ENCODE results near the gene GPR85.
"Not testable (repeated sequence)": the region's sequence is repeated elsewhere in the genome, so short reads cannot be mapped to it uniquely, and the experiment has no call there.

Gene GPR85, protein sequence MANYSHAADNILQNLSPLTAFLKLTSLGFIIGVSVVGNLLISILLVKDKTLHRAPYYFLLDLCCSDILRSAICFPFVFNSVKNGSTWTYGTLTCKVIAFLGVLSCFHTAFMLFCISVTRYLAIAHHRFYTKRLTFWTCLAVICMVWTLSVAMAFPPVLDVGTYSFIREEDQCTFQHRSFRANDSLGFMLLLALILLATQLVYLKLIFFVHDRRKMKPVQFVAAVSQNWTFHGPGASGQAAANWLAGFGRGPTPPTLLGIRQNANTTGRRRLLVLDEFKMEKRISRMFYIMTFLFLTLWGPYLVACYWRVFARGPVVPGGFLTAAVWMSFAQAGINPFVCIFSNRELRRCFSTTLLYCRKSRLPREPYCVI

DNA sequence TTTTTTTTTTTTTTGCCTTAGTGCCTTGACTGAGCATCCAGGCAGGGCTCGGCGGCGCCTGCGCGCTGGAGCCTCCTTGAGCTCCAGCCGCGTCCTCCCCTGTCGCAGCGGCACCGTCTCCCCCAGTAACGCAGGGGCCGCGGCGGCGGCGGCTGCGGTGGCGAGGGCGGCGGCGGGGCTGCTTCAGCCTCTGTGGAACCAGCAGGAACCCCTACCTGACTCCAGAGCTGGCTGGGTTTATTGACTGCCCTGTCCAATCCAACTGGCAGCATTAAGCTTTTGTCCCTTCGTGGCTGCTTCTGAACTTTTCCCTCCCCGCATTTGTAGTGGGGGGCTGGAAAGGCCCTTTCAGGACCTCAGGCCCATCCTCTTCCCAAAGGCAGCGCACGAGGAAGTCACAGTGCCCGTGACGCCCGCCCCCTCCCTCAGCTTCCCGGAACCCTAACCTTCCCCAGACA lies at the start of gene GPR85:
GPR85 (minus strand) TSS at position 397 of the 458 bp plus-strand sequence. CDS start 2,106 bp downstream, outside the sequence.
- in situ Hi-C loops (cut with MboI; ENCODE audit: low sequenced_read_pairs): no loop called here

DNA sequence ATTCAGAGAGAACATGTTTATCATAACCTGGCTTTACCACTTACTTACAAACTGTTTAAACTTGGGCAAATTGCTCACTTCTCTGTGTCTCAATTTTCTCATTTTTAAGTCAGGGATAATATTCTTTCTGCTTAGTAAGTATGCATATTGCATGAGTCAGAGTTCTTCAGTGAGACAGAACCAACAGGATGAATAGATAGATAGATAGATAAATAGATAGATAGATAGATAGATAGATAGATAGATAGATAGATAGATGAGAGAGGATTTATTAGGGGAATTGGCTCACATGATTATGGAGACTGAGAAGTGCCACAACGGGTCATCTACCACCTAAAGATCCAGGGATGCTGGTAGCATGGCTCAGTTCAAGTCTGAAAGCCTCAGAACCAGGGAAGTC lies 47.4 kb upstream of the GPR85 start:
- in situ Hi-C loops (cut with MboI; ENCODE audit: low sequenced_read_pairs): no loop called here

DNA sequence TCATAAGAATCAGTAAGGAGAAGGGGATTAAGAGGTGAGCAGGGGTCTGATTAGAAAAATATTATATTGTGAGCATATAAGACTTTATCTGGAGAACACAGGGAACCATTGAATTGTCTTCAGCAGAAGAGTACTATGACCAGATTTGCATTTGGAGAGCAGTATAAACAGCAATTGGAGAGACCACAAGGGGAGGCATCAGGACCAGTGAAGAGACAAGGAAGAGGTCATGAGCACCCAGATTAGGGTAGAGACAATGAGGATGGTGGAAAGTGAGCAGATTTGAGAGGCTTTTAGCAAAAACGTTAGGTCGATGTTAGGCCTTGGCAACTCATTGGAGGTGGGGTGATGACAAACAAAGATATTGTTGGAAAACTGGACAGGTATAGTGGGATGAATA lies 44.7 kb upstream of the GPR85 start:
- in situ Hi-C loops (cut with MboI; ENCODE audit: low sequenced_read_pairs): no loop called here

DNA sequence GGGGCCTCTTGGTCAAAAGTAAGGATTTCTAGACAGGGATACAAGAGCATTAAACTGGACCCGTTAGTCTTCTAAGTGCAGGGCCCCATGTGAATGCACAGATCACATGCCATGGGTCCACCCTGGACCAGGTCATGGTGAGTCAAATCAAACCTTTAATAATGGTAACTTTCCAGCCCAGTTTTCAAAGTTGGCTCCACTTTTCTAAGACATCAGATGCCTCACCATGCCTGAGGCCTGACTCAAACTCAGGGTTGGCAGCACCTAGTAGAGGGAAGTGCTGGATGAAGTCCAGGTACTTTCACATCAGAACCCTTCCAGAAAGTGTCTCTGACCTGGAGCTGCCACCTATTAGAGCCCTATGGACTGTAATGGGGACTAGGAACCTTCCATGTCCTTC lies 41.4 kb upstream of the GPR85 start:
- in situ Hi-C loops (cut with MboI; ENCODE audit: low sequenced_read_pairs): no loop called here

DNA sequence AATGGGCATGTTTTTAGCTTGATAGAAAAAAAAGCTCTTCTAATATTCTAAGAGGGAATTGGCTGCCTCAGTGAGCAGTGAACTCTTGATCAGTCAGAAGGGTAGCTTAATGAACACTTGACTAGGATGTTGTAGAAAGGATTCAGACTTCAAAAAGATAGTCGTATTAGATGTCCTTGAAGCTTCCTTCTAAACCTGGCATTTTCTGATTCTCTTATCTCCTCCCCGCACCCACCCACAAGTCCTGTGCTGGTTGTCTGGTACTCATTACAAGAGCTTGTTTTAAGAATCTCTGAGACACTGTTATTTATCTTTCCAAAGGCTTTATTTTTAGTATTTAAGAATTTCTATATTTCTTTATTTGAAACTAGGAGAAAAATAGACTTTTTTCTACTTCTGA lies 39.1 kb upstream of the GPR85 start:
- in situ Hi-C loops (cut with MboI; ENCODE audit: low sequenced_read_pairs): no loop called here

DNA sequence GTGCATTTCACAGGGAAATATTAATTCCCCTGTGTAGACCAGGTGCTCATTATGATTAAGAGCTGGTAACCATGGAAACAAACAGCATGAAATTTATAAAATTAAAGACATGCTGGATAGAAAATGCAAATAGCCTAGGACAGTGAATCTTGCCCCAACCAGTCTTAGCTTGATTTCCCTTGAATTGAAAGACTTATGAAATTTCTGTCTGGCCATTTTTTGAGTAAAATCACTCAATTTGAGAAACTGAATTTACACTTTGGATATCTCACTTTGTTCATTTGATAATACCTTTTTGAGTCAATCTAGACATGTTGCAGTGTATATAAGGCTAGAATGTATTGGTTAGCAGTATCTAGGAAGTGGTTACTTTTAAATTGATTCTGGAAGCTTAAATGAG lies 36.1 kb upstream of the GPR85 start:
- in situ Hi-C loops (cut with MboI; ENCODE audit: low sequenced_read_pairs): no loop called here

DNA sequence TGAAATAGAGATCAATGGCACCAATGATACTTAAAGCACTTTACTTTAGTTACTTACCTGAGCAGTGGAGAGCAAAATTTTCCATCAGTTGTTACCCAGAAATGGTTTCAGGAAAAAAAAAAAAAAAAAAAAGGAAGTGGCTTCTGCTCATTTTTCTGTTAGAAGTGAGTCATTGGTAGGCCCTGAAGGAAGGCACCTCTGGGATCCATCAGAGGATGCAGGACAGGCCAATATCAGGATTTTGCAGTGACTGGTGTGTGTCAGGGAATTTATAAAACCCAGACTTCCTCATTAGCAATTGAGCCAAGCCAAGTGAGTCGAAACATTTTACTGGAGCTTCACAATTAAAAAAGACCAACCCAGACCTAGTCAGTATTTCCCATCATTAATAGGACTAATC lies 34.0 kb upstream of the GPR85 start:
- in situ Hi-C loops (cut with MboI; ENCODE audit: low sequenced_read_pairs): no loop called here

DNA sequence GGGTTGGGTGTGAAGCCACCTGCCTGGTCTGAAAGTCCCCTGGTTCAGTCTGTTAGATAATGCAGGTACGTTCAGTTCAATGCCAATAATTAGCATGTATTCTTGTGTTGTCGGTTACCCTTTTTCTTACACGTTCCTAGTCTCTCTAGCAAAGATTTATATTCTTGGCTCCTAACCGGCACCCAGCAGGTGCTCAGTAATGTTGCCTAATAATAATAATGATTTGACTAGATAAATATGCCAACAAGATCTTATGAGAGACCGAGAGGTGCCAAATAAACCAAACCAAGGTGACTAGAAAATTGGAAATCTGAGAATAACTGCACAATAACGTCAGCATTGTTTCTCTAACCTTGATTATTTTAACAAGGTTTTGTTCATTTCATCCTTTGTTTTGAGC lies 32.8 kb upstream of the GPR85 start:
- in situ Hi-C loops (cut with MboI; ENCODE audit: low sequenced_read_pairs): no loop called here

DNA sequence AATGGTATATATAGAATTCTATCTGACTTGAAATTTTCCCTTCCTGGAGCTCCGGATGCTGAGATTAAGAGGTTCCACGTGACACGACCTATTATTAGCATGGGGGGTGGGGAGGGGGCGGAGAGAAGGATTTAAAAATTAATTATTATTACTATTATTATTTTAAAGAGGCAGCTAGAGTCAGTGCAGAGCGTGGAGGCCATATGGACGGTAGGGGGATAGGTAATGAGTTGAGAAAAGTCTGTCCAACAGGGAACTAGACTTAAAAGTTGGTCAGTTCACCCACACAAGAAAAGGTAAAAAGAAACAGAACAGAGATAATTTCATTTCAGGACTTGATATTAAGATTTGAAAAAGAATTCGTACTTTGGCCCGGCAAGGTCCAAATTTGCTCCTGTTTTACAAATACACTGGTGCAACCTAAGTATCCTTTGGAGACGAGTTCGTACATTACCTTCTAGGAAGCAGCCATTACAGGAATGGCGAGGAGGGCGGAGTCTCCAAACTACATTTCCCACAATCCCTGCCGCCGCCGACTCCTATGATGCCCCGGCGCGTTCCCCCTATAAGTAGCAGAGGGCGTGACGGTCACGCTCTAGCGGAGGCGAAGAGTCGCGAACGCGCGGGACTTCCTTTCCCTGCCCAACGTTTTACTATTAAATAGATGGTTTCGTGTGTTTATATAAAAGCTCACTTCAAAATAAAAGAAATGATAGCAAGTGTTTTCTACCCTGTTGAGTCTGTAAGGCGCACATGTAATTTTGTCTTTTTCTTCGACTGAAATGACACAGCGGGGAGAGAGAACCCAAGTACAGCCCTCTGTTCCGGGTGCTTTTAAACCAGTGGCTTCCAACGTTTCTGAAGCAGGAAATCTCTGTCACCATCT lies 31.7 kb upstream of the GPR85 start, which contains the start of gene SMIM30:
SMIM30 (minus strand) TSS at position 481 of the 886 bp plus-strand sequence. CDS start 976 bp downstream, outside the sequence.
- in situ Hi-C loops (cut with MboI; ENCODE audit: low sequenced_read_pairs): no loop called here

DNA sequence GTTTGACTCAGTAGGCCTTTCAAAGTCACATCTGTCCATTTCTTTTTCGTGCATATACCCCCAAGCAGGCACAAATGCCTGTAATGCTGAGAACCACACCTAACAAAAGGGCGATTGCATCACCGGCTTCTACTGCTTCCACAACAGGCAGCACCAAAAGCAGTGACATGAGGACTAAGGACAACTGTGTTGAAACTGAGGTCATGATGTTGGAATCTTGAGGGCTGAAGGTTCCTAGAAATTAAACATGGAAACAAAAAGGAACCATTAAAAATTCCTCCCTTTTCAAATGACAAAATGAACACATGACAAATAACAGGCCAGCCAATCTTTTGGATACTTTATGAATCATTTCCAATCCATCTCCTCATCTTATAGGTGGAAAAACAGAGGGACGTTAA lies 30.7 kb upstream of the GPR85 start:
- in situ Hi-C loops (cut with MboI; ENCODE audit: low sequenced_read_pairs): not testable (repeated sequence)

DNA sequence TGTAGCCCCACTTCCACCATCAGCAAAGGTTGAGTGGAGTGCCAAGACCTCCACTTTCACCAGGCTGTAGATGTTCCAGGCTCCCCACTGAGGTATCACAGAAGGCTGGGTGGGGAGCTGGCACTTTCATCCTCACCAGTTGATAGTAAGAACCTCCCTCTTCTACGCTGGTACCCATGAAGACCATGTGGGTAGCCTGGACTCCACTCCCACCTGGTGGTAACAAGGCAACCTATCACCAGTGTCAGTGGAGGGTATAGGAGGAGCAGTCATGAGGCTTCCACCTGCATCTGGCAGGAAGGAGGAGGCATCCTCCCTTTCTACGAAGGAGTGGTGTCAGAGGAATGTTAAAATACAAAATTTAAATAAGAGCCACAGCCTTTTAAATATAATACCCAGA lies 27.3 kb upstream of the GPR85 start:
- in situ Hi-C loops (cut with MboI; ENCODE audit: low sequenced_read_pairs): no loop called here

DNA sequence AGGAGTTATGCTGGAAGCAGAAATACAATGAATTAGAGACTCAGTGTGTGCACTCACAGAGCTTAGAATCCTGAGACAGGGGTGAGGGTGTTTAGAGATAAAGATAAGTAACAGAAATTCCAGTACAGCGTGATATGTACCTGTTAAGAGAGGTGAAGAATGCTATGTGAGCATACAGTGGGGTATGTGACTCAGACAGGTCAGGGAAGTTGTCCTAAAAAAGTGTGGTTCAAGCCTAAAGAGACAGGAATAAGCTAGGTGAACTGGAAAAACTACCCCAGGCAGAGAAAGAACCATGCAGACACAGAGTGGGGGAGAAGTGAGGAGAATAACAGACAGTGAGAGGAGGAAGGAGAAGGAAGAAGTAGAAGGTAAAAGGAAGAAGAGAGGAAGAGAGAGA lies 23.1 kb upstream of the GPR85 start:
- in situ Hi-C loops (cut with MboI; ENCODE audit: low sequenced_read_pairs): no loop called here

DNA sequence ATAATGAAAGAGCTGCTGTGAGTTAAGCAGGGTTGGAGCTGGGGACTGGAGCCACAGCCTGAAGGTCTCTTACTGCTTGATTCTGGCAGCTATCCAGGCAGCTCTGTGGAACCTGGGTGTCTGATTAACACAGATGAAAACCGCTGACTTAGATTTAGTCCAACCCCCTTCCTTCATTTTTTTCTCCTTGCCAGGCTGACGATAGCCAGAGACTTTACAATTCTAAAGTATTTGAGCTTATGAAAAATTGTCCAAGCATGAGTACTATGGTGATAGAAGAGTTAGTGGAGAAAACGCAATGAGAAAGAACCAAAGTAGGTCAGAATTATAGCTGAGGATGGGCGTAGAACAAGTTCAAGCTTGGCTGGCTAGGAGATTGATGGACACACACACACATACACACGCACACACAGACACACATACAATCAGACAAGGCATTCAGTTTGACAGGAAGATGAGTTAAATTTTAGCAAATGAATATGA lies 13.5 kb upstream of the GPR85 start:
- in situ Hi-C loops (cut with MboI; ENCODE audit: low sequenced_read_pairs): no loop called here

DNA sequence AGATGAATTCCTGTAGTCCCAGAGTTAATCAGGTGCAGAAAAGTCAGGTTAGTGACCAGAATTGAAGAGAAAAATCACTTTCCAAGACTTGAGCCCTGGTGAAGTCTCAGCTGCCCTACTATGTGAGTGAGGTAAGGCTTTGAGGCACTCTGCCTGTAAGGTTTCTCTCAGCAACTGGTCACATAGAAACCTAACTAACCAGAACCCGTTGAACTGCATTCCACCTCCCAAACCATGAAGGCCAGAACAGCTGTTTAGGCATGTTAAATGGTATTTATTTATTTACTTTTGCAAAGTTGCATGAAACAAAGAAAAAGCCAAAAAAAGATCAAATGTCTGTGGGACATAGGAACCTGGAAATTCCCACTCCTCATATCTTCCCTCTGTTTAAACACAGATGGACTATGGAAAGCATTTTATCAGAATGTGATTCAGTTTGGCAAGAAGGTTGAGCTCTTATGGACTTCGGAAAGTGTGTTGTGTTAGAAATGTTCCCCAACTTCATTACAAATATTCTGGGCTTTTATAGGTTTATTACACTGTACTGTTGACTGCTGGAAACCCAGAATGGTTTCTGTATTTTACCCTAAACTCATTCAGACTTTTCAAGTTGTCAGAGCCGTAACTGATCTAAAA lies 12.8 kb upstream of the GPR85 start:
- in situ Hi-C loops (cut with MboI; ENCODE audit: low sequenced_read_pairs): no loop called here

DNA sequence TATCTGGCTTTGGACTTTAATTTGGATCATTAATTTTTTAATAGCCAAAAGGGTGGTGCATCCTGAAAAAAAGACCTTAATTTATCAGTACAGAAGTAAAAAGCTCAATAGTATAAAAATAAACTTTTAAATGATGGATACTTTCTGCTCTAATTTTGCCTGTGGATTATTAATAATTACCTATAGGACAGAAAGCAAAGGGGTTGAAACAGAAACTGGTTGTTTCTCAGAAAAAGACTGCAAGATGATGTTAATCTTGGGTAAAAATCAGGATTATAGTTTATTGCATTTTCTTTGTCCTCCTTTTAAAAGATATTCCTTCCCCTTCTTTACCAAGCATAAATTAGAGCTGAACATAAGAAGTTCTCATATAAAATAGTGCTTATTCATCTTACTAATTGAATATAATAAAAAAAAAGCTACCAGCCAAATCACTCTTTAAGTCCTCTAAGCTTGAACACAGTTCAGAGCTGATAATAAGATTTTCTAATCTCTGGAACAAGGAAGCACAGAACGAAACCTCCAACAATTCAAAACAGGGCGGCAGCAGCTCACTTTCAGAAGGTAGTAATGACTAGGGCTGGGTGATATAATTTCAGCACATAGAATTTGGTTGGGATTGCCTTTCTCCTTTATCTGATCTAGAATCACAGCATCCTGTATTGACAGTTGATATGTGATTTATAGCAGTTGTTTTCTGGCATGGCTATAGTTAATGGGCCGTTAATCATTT lies 8.1 kb upstream of the GPR85 start:
- in situ Hi-C loops (cut with MboI; ENCODE audit: low sequenced_read_pairs): no loop called here

DNA sequence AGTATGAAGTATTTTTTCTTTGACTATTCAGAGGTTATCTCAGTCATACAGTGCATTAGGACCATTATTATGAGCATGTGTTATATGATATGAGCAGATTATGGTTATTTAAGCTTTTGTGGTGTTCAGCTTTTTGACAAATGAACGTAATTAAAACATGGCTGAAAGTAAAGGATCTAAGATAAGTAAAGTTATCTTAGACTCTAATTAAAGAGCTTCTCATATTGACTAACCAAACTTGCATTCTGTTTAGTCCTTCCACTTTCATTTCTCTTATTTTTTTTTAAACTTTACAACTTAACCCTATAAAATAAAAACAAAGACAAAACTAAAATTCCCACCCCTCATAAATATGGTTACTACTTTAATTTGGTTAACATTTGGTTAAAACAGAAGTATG lies 6.9 kb upstream of the GPR85 start:
- in situ Hi-C loops (cut with MboI; ENCODE audit: low sequenced_read_pairs): no loop called here

DNA sequence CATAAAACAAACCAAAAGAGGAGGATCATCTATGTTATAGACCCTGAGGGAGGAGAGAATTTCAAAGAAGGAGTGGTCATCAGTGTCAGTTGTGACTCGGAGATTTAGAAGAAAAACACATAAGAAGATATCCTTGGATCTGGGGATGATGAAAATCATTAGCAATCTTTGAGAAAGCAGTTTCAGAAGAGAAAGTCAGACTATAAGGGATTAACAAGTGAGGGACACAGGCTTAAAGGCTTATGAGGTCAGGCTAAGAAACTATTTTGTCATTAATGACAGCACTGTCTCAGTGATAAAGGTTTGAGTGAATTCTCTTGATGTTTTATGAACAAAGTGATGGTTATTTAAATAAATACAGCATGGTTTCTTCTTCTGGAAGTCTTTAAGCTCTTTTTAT lies 6.1 kb upstream of the GPR85 start:
- in situ Hi-C loops (cut with MboI; ENCODE audit: low sequenced_read_pairs): no loop called here

DNA sequence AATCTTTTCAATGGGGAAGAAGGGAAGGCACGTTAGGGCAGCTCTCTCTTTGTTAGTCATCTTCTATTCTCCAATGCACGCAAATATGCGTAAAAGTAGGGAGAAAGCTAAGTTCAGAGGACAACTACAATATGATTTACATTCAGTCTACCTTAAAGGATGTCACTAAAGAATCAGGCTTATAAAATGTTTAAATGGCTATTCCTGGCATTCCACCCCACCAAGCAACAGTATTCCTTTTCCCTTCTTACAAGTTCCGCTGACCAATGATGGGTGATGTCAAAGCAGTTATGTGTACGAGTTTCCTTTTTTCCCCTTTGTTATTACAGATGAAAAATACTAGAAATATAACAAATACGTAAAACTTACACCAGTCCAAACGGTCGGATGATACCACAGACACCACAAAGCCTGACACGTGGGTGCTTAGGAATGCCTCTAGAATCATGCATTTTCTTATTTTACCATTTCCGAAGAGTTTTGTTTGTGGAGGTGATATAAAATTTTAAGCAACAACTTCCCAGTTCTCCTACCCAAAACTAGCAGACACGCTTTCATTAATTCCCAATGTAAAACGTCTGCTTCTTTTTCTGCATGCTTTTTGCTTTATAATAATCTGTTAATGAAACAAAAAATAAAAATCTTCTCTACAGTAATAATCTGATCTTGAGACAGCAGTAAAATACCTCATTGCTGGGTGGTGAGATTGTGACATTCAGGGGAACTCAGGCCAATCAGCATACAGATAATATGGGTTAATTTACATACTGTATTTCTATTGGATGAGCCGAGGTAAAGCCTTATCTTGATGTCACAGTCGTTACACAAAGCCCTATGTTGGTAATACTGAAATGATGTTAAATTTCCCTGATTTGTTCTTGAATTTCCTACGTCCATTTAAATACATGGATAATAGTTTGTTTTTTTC lies 708 bp upstream of the GPR85 start:
- in situ Hi-C loops (cut with MboI; ENCODE audit: low sequenced_read_pairs): no loop called here

DNA sequence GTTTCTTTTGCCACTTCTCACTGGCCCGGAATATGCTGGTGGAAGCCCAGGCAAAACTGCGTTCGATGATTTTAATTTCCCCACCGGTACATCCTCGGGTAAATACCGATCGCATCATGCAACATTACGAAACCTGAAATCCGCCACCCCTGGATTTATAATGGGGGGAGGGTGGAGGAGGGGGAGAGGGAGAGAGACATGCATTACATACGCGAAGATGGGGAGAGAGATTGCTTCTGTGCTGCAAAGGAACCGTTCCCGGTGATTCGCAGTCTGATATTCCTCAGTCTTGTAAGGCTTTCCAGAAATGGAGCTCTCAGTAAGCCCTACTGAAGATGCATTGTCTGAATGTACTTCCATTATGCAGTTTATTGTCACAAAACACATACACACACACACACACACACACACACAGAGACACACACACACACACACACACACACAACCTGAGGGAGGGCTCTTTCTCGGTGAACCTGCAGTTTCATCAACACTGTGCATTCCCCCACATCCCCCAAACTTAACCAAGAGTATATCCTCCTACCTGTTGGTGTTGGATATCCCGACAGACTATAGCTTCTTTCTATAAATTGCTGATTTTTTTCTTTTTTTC lies 741 bp downstream of the GPR85 start:
- in situ Hi-C loops (cut with MboI; ENCODE audit: low sequenced_read_pairs): no loop called here
